NCI-H446 treated with DMSO at 0.1 percent for 48 hours (cell line): ENCODE data around the gene SSC4D.
"Not testable (repeated sequence)": the region's sequence is repeated elsewhere in the genome, so short reads cannot be mapped to it uniquely, and the experiment has no call there.

ENCODE experiments used
- DNase-seq: peaks from one replicate; lab custom pipeline; 2025; lab: John Stamatoyannopoulos, UW

SSC4D gene

DNA sequence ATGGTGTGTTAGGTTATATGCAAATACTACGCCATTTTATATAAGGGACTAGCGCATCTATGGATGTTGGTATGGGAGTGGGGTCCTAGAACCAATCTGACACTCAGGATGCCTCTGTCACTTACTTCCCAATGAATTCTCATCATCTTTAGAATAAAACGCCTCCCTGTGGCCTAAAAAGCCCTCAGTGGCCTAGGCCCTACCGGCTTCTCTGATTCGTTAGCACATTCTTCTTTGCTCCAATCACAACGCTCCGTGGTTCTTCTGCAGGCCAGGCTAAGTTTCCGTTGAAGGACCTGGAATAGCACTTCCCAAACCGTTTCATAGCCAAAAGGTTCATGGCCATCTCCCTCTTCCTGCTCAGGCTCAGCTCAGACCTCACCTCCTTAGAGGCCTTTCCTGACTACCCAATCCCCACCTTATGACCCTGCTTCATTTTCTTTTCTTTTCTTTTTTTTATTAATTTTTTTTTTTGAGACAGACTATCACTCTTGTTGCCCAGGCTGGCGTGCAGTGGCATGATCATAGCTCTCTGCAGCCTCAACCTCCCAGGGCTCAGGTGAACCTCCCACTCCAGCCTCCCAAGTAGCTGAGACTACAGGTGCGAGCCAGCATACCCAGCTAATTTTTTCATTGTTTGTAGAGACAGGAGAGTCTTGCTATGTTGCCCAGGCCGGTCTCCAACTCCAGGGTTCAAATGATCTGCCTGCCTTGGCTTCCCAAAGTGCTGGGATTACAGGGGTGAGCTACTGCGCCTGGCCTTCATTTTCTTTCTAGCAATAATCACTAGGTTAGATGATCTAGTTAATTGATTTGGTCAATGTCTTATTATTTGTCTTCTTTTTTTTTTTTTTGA lies 26.2 kb downstream of the SSC4D start:
- DNase-seq: no peak

DNA sequence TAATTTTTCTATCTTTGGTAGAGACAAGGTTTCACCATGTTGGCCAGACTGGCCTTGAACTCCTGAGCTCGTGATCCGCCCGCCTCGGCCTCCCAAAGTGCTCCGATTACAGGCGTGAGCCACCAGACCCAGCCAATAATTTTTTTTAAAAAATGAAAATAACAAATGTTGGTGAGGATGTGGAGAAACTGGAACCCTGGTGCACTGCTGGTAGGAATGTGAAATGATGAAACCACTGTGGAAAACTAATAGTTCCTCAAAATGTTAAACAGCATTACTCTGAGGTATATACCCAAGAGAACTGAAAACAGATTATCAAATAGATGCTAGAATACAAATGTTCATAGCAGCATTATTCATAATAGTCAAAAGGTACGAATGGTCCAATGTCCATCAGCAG lies 27.7 kb downstream of the SSC4D start:
- no peak for DNase-seq

DNA sequence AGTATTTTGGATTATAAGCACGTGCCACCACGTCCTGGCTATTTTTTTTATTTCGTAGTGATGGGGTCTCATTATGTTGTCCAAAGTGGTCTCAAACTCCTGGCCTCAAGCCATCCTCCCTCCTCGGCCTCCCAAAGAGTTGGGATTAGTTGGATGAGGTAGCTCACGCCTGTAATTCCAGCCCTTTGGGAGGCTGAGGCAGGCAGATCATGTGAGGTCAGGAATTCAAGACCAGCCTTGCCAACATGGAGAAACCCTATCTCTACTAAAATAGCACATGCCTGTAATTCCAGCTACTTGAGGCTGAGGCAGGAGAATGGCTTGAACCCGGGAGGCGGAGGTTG lies 28.9 kb downstream of the SSC4D start:
- DNase-seq: no peak

DNA sequence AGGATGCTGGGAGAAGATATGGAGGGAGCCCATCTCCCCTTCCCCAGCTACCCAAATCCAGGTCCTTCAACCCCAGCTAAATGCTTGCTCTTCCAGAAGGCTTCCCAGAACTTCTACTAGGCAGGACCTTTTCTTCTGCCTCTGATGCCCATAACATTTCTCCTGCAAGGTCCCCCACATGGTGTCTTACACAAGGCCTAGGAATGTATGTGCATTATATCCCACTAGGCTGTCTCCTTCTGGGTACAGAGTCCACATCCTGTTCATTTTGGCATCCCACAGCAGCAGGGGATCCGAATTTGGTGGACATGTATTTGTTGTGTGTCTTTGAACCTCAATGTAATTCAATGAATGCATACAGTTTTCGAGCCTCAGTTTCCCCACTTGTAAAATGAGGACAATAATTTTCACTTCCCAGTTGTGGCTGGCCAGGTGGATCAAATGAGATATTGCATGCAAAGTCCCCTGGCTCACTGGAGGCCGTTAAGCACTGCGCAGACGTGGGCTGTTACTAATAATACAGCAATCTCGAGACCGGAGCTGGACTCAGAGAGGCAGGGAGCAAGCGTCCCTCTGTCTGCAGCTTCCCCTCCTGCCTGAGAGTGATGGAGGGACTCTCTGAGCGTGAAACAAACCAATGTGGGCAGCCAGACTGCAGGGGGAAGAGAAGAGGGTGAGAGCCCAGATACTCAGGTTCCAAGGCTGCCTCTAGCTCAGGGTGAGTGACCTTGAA lies 32.1 kb downstream of the SSC4D start:
- no peak for DNase-seq

DNA sequence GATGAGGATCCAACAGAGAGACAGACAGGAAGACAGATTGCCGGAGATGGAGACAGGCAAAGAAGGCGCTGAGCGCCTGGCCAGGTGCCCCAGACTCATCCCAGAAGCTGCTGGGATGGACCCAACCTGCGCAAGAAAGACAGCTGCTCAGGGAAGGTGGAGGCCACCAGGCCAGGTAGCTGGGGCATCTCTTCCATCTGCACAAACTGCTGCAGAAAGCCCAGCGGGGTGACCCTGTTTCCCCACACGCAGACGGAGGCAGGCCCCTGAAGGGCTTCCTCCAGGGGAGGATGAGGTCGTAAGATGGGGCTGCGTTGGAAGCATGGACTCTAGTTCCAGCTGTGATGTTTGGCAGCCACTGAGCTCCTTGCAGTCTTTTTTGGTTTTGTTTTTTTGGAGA lies 34.2 kb downstream of the SSC4D start:
- DNase-seq: no peak

DNA sequence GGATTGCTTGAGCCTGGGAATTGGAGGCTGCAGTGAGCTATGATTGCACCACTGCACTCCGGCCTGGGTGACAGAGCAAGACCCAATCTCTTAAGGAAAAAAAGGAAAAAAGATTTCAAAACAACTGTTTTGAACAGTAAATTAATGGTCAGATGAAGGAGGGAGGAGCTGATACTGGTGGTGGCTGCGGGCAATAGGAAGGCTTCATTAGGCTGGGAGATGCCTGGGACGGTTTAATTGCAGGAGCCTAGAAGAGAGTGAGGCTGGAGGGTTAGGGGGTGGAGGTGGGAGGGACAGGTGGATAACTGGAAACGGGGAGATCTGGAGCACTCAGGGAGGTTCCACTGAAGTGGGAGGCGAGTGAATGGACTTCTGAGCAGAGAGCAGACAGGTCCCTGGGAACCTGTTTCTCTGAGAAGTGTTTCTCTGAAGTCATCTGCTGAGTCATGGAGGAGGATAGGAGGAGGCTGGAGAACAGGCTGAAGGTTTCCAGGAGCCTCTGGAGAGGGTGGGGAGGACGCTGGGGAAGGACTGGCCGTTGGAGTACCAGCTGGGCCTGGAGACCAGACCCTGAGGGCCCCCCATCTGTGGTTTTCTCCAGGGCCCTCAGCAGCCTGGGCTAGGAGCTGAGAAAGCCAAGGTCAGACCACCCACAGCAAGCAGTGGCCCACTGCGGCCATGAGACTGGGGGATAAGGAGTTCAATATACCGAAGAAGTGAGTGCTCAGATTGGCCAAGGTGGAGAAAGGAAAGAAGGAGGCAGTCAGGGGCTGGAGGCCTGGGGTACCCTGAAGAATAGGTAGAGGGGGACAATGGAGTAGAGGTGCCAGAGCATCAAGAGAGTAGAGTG lies 36.3 kb downstream of the SSC4D start:
- DNase-seq: no peak

DNA sequence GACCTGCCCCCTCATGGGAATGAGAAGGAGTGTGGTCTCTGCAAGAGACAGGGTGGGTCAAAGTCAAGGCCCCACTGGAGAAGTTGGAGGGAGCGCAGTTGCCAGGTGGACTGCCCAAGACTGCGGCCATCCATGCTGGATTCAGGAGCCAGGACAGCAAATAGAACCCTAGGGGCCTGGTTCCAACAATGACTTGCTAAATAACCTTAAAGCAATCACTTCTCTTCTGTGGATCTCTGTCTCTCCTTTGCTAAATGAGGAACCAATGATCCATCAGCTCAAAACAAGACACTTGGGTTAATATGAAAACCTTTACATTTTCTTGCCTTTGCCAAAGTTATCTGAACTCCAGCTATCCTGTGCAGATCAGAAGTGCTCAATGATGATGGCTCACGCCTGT lies 38.1 kb downstream of the SSC4D start:
- no peak for DNase-seq

DNA sequence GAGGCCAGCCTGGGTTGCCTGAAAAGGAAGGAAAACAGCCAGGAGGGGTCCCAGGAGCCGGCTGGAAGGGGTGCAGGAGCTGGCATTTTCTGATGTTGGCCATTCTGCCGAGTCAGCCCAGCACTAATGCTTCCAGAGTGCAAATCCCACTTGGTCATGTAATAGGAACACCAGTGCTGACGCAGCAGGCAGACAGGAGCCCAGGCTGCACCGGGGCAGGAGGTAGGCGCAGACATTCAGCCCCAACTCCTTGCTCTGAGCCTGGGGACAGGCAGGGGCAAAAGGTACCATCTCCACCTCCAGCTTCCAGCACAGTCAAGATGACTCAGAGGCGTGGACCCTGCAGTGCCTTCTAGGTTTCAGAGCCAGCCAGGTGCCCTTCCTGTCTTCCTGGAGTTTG lies 40.5 kb downstream of the SSC4D start:
- DNase-seq: no peak

DNA sequence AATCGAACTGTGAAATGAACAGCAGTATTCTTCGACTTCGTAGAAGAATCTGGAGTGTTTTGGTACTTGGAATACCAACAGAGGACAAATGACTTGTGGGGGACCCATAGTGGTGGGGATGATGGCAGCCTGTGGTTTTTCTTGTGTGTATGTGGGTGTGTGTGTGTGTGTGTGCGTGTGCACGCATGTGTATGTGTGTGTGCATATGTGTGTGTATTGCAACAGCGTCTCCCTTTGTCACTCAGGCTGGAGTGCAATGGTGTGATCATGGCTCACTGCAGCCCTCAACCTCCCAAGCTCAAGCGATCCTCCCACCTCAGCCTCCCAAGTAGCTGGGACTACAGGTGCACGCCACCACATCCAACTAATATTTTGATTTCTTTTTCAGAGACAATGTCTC lies 41.3 kb downstream of the SSC4D start:
- no peak for DNase-seq

DNA sequence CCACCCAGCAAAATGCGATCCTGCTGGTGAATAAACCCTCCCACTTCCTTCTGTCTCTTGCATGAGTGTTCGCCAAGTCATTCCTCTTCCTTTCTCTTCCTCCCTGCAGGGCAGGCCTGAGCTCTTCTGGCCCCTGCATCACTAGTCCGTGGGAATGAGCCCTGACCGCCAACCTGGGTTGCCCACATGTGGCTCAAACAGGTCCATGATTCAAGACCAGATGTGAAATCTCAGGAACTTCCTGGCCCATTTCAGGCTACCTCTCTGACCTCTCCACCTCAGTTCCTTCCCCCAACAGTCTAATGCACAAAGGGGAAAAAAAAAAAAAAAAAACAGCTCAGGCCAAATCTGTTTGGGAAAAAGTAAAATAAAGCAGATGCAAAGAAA lies 45.3 kb downstream of the SSC4D start:
- DNase-seq: no peak

DNA sequence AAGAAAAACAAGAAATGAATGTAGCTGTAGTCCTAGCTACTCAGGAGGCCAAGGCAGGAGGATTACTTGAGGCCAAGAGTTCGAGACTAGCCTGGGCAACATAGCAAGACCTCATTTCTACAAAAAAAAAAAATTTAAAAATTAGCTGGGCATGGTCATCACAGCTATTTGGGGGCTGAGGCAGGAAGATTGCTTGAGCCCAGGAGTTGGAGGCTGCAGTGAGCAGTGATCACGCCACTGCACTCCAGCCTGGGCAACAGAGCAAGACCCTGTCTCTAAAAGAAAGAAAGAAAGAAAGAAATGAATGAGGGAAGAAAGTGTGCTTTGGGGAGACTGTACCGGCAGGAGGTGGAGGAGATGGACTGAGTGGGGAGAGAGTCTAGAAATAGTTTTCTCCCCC lies 45.7 kb downstream of the SSC4D start:
- DNase-seq: not testable (repeated sequence)

DNA sequence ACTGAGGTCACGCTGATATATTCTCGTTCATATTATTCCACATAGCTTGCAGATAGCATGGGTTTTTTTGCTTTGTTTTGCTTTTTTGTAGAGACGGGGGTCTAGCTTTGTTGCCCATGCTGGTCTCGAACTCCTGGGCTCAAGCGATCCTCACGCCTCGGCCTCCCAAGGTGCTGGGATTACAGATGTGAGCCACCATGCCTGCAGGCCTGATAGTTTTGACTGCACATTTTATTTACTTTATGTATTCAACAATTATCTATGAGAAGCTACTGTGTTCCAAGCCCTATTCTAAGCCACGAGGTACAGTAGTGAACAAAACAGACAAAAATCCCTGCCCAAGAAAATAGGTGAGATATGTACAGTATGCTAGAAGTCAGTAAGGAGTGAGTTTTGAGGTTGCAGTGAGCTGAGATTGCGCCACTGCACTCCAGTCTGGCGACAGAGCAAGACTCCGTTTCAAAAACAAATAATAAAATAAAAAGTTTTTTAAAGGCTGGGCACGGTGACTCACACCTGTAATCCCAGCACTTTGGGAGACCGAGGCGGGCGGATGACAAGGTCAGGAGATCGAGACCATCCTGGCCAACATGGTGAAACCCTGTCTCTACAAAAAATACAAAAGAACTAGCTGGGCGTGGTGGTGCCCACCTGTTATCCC lies 49.4 kb downstream of the SSC4D start:
- DNase-seq: no peak

DNA sequence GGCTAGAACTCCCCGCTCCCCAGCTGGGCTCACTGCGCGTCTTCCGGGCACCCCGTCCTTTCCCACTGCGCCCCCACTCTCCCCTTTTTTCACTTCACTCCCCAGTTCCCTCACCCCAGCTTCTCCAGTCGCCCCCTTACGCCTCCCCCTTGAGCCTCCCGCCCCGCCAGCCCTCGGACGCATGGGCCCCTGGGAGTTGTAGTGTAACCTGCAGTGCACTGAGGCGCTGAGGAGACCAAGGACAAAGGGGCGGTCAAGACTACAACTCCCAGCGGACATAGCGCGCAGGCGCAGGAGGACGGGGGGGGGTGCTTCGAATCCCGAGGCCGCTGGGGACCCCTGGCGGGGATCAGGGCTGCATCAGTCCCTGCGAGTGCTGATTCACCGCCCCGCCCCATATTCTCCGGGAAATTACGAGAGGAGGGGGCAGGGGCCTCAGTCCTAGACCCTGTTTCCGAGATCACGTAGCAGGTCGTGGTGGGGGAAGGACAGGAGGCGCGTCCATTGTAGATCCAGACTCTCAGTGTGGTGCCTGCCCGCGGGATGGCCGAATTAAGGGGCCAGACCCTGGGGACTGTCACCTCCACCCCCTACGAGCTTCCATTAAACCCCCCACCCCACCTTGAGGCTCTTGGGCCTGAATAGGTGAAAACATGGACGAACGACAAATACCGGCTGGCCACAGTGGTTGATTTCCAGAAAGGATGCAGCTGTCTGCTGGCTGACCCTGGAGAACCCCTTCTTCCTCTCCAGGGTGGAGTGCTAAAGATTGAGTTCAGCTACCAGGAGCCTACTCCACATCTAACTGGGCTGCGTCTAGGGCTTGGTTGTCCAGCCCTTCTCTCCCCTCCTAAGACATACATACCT lies 50.2 kb downstream of the SSC4D start:
- peak; percentile 87 for DNase-seq

DNA sequence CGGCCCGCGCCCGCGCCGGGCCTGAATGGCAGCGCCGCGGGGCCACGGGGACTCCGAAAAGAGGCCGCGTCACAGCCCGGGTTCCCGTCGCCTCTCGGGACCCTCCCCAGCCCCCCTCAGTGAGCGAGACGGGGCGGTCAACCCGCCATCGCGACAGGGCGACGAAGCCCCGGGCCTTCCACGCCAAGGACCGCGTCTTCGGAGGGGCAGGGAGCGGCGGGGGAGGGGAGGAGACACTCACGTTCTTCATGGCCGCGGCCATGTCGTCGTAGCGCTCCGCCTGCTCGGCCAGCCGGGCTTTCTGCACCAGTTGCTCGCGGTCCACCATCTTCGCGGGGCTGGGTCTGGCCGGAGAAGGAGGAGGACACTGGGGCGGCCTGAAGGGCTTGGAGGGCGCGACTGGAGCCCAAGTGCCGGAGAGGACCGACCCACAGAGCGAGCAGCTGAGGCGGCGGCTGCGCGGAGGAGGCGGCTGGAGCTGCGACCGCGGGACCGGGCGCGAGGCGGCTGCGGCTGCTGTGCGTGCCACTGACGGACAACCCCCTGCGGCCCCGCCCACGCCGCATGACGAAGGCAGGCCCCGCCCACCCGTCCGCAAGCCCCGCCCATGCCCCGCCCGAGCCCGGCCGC lies 50.9 kb downstream of the SSC4D start, which contains the start of gene YWHAG:
TSS of gene YWHAG (minus strand) at position 511 of the 630 bp plus-strand sequence. CDS start at position 328, 183 bp downstream.
- peak; percentile 30 for DNase-seq

DNA sequence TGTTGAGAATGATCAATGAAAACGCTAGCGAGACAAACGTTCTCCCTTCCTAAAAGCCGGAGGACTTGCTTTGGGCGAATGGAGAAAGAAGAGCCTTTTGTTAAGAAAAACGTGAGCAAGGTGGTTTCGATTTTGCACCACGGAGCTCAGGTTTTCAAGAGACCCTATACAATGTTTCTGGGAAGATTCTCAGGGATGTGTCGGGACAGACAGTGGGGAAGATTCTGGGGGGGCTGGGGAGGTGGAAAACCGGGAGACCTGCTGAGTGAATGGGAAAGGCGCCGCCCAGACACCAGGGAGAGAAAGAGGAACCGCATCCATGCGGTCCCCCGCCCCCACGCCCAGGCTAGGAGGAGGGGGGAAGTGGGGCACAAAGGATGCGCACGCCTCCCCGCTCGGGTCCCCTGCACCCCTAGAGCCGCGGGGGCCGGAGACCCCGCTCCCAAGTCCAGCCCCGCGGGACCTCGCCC lies 51.5 kb downstream of the SSC4D start:
- DNase-seq: no peak

DNA sequence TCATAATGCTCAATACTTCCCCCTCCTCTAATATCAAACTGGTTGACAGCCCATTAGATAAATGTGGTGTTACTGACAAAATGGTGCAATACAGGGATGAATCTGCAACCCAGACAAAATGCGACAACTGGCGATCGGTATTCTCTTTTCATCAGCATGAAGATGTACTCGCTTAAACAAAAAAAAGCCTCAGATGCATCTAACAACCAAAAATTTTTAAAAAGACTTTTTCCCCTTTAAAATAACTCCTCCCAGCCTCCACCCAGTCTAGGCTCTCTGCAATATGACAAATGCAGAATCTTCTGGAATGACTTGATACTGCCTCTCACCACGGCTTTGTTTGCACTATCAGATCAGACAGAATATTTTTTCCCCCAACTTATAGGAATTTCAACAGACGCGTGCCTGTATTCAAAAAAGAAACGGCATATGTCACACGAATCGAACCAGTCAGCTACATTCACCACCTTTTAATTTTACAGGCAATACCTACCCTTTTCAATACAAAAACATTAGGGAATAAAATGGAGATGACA lies 52.0 kb downstream of the SSC4D start:
- no peak for DNase-seq

DNA sequence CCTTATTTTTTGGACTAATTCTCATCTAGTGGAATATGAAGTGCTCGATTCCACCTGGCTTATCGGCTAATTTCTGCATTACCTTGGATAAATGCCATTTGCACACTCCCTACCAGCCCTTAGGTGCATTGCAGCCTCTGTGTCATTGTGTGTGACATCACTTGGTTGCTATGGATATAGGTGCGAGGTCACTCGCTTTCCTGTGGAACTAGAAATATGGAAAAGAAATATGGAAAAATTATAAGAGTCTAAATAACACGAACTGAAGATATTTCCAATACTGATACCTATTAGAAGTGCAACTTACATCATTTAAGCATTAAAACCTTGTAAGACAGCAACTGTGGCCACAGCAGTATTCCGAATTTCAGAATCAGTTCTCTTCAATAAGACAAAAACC lies 52.7 kb downstream of the SSC4D start:
- DNase-seq: no peak

DNA sequence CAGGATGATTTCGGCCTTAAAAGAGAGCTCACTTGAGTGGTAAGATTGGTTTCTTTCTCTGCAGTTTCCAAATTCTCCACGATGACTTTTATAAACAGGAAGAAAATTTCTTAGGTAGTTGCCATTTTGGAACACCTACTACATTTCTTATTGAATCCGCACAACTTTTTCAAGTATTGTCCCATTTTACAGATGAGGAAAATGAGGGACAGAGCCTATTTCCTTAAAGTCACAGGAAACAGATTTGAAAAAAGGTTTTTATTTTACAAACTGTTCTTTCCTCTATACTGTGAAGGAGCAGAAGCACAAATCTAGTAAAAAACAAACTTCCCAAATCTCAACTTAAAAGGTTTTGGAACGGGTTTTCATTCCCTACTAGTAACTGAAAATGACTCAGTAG lies 53.4 kb downstream of the SSC4D start:
- no peak for DNase-seq

DNA sequence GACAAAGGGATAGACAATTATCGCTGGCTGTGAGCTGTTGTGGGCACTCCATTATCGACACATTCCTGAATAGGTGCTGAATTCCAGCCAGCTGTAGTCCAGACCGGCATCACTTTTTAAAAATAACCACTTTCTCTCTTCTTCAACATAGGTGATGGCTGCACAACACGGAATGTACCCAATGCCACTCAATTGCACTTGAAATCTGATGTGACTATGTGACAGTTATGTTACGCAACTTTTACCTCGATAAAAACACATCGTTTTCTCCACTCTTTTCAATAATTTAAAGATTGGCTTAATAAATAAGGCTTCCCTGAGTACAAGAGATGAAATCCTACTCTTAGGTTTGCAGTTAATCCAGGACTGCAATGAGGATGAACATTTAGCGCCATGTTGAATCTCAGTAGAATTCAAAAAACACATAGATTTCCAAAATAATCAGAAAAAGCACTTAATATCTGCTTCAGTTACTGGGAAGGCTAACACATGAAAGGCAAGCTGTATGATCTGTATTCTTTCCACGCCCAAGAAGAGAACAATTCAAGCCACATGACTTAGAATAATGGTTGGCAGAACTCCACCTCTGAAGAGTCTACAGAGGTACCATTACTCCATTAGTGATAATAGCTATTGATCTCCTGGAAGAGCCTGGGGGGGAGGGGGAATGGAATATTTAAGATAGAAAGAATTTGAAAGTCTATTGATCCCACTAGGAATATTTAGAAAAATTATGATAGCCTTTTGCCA lies 54.3 kb downstream of the SSC4D start:
- DNase-seq: no peak
